PC-9 (cell line): ENCODE measurements around the gene GPD2. TPM values are rescaled to one million over a fixed set of nuclear protein-coding genes. Genes with fewer than 3 reads are reported as not detected.

Source experiments
- BruUV-seq: library from RNA; stranded (reverse); fragments of 400-500 nt; replicated peaks from 2 replicates; lab custom pipeline; 2021; lab: Mats Ljungman, UMichigan
- CTCF ChIA-PET: fragments of 300-600 bp; sonication (Branson Sonifier 250); formaldehyde crosslinking; loops from one replicate; lab custom pipeline; 2022; ENCODE audit warnings: antibody characterized with exemption; lab: Charles Lee
- POLR2A ChIA-PET: fragments of 300-600 bp; sonication (Branson Sonifier 250); formaldehyde crosslinking; loops from one replicate; lab custom pipeline; 2022; ENCODE audit warnings: antibody characterized with exemption; ENCODE audit not compliant: unreplicated experiment; lab: Charles Lee
- DNase-seq, 2 experiments: peaks; one replicate each; pipeline versions ENCODE4 v3.0.0 to v3.0.0-alpha.2; 2015 to 2022; ENCODE audit warnings: mixed read lengths in 1 of 2
- H2AFZ ChIP-seq: fragments of 200-600 bp; sonication (generic); 2 replicates; pipeline ENCODE4 v1.8.1; 2017; ENCODE audit warnings: antibody characterized with exemption
- H3F3A ChIP-seq: fragments of 200-600 bp; sonication (generic); 2 replicates; pipeline ENCODE4 v1.8.1; 2017; ENCODE audit warnings: antibody characterized with exemption, mild to moderate bottlenecking, low read depth; ENCODE audit not compliant: insufficient read depth
- H3K27ac ChIP-seq: fragments of 200-600 bp; sonication (generic); 2 replicates; pipeline ENCODE4 v1.6.1; 2016; ENCODE audit warnings: mixed run types
- H3K27me3 ChIP-seq: fragments of 200-600 bp; sonication (generic); 2 replicates; pipeline ENCODE4 v1.6.1; 2016; ENCODE audit warnings: low read depth, mixed run types; ENCODE audit not compliant: insufficient read depth
- H3K36me3 ChIP-seq: fragments of 200-600 bp; sonication (generic); 2 replicates; pipeline ENCODE4 v1.6.1; 2016; ENCODE audit warnings: low read depth, mixed run types
- H3K4me1 ChIP-seq: fragments of 200-600 bp; sonication (generic); replicated peaks from 2 replicates; pipeline ENCODE4 v1.6.1; 2016; ENCODE audit warnings: mixed run types; ENCODE audit not compliant: insufficient read depth
- H3K4me2 ChIP-seq: fragments of 200-600 bp; sonication (generic); 2 replicates; pipeline ENCODE4 v1.6.1; 2017; ENCODE audit warnings: mixed run types
- H3K4me3 ChIP-seq: fragments of 200-600 bp; sonication (generic); 2 replicates; pipeline ENCODE4 v1.6.1; 2016; ENCODE audit warnings: mixed run types
- H3K79me2 ChIP-seq: fragments of 200-600 bp; sonication (generic); 2 replicates; pipeline ENCODE4 v1.6.1; 2017; ENCODE audit warnings: low read depth, mixed run types
- H3K9me2 ChIP-seq: fragments of 200-600 bp; sonication (generic); 2 replicates; pipeline ENCODE4 v1.8.1; 2017; ENCODE audit warnings: mild to moderate bottlenecking; ENCODE audit not compliant: insufficient read depth
- H3K9me3 ChIP-seq: fragments of 200-600 bp; sonication (generic); 2 replicates; pipeline ENCODE4 v1.8.1; 2016; ENCODE audit warnings: low read depth; ENCODE audit not compliant: insufficient read depth
- H4K20me1 ChIP-seq: fragments of 200-600 bp; sonication (generic); 2 replicates; pipeline ENCODE4 v1.8.1; 2017; ENCODE audit not compliant: insufficient read depth
- CTCF ChIP-seq: fragments of 200-600 bp; sonication (generic); conservative IDR thresholded peaks from 2 replicates; pipeline ENCODE4 v1.6.1; 2017; ENCODE audit warnings: mixed run types, antibody characterized with exemption, mild to moderate bottlenecking, moderate library complexity
- EZH2 ChIP-seq: fragments of 200-600 bp; sonication (generic); IDR thresholded peaks from 2 replicates; pipeline ENCODE4 v1.8.0; 2017; ENCODE audit warnings: antibody characterized with exemption, low read depth
- intact Hi-C: fragments of 100-400 bp; cut with micrococcal nuclease; formaldehyde crosslinking; loops from one replicate; pipeline ENCODE4 v1.10.0; 2022; ENCODE audit not compliant: unreplicated experiment
- total RNA-seq: library from RNA; stranded (reverse); gene quantifications from 2 replicates; pipeline ENCODE4 v1.2.3, GENCODE V29; 2021

The GPD2 gene
- total RNA-seq, 1 experiment from 2014 or later: 47.1 TPM

- H3K27me3 ChIP-seq: no peaks in the 10 kb centered on the region
These were observed 39.0 kb upstream of the GPD2 start for GRCh38 chr2:156397229-156397628.

GRCh38 chr2:156398176-156398575 is 38.0 kb upstream of the GPD2 start:
- H2AFZ ChIP-seq: no peak overlapping the region
- no peaks in the 10 kb centered on the region for H3K79me2 ChIP-seq
- ChIA-PET POLR2A (no interaction called here), CTCF (no interaction called here)
- no peaks in the 10 kb centered on the region for H3K36me3 ChIP-seq
- BruUV-seq: no TSS peak
- no peak for DNase-seq
- H3K4me3 ChIP-seq: no peak overlapping the region
- peaks cover 32% of the 10 kb centered on the region for H3F3A ChIP-seq
- H3K27me3 ChIP-seq: no peaks in the 10 kb centered on the region
- H3K4me2 ChIP-seq: peak overlapping the region; percentile 74
- H3K9me3 ChIP-seq: no peaks in the 10 kb centered on the region
- peaks cover 19% of the 10 kb centered on the region for H3K4me1 ChIP-seq
- H3K9me2 ChIP-seq: no peaks in the 10 kb centered on the region
- TF ChIP-seq CTCF (no peak), EZH2 (no peak)
- H4K20me1 ChIP-seq: no peaks in the 10 kb centered on the region
- intact Hi-C loops: no loop called here
- no peak overlapping the region for H3K27ac ChIP-seq

More at GRCh38 chr2:156397229-156397628, 39.0 kb upstream of the GPD2 start:
- no peak for TF ChIP-seq EZH2
- TF ChIP-seq CTCF: no peak
- no peaks in the 10 kb centered on the region for H3K9me3 ChIP-seq
- CTCF ChIA-PET: no interaction called here
- no peak overlapping the region for H3K4me2 ChIP-seq
- peaks cover 32% of the 10 kb centered on the region for H3F3A ChIP-seq
- H3K4me3 ChIP-seq: no peak overlapping the region
- POLR2A ChIA-PET: no interaction called here
- no TSS peak for BruUV-seq
- H4K20me1 ChIP-seq: no peaks in the 10 kb centered on the region
- H3K27ac ChIP-seq: no peak overlapping the region
- intact Hi-C loops: no loop called here
- H3K79me2 ChIP-seq: no peaks in the 10 kb centered on the region
- H3K36me3 ChIP-seq: no peaks in the 10 kb centered on the region
- H3K9me2 ChIP-seq: no peaks in the 10 kb centered on the region
- DNase-seq: no peak
- H3K4me1 ChIP-seq: peaks cover 19% of the 10 kb centered on the region
- no peak overlapping the region for H2AFZ ChIP-seq

- Histone ChIP-seq H4K20me1 (no peaks in the 10 kb centered on the region), H3K27ac (peak overlapping the region; percentile 83), H3K9me3 (no peaks in the 10 kb centered on the region), H3K4me3 (peak overlapping the region; percentile 84), H3F3A (peaks cover 32% of the 10 kb centered on the region), H3K4me1 (peaks cover 19% of the 10 kb centered on the region), H3K27me3 (no peaks in the 10 kb centered on the region), H3K9me2 (no peaks in the 10 kb centered on the region), H3K79me2 (no peaks in the 10 kb centered on the region), H3K36me3 (no peaks in the 10 kb centered on the region), H2AFZ (peak overlapping the region; percentile 91), H3K4me2 (peak overlapping the region; percentile 74)
- BruUV-seq: no TSS peak
- ChIA-PET POLR2A (interaction anchor here (0.6 kb wide), 1 partner anchor 79 kb away, joined by 3 read pairs; no protein-coding TSS in a partner anchor), CTCF (interaction anchor here (0.6 to 1.0 kb wide), 2 partner anchors 38 to 58 kb away, joined by 3 to 4 read pairs; no protein-coding TSS in a partner anchor)
- TF ChIP-seq CTCF: no peak
- TF ChIP-seq EZH2: no peak
- DNase-seq: peak; percentile 16 to 86
- intact Hi-C loops: no loop called here
These were observed 36.8 kb upstream of the GPD2 start for GRCh38 chr2:156399224-156399949.
